Measurements from ENCODE around the gene CCDC85C.

CCDC85C gene

DNA sequence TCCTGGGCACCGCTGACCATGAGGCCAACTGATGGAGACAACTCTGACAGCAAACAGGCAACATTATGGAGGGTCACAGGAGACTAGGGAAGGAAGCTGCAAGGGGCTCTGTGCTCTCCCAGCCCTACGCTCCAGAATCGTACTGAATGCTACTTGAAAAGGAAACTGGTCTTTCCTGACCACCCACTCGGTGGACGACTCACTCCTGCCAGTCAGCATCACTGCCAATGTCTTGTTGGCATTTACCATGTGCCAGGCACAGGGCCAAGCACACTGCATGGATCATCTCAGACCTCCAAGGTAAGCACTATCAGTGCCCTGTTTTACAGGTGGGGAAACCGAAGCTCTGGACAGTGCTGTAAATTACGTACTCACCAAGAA, 38.0 kb downstream of the CCDC85C start:
- CTCF ChIA-PET = no interaction called here
- peak; percentile 57 for DNase-seq (ENCODE audit: low spot score)
- TF ChIP-seq CTCF (conservative IDR thresholded peaks at IDR 0.05; ENCODE audit: low read depth) = no peak
- POLR2A ChIA-PET (ENCODE audit: low non-redundant PET) = no interaction called here
- H3K27ac ChIP-seq = peak overlapping the region; percentile 95

DNA sequence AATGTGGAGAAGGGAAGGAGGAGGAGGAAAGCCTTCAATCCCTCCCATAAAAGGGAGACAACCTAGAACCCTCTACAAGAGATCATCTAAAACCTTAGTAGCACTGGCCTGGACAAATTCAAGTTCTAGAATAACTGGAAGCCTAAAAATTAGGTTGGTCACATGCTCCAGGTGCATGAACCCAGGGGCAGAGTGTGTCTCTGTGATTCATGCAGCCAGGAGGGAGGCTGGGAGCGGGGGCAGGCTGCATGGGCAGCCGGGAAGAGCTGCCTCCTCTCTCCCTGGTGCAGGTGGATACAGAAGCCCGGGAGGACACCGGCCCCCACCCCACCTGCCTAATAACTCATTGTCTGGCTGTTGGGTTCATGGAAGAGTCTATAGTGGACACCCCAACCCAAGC, 38.6 kb downstream of the CCDC85C start:
- CTCF ChIA-PET = interaction anchor here (0.6 kb wide), 2 partner anchors 11 to 30 kb away, joined by 4 read pairs; no protein-coding TSS in a partner anchor
- peak; percentile 43 for DNase-seq (ENCODE audit: low spot score)
- TF ChIP-seq CTCF (conservative IDR thresholded peaks at IDR 0.05; ENCODE audit: low read depth) = no peak
- POLR2A ChIA-PET (ENCODE audit: low non-redundant PET) = no interaction called here
- H3K27ac ChIP-seq = peak overlapping the region; percentile 95

DNA sequence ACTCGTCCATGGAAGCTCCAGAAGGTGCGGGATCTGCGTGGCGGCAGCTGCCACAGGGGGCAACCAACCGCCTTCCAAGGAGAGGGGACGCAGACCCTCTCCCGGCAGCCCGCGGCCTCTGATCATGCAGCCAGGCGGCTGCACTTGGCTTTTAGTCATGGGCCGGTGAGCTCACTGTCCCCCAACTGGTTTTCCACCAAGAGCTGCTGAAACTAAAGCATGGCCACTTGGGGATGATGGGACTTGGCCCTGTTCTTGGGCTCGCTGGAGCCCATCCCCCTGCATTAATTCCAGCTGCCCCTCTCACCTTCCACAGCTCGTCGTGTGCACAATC, 39.1 kb downstream of the CCDC85C start:
- no peak for DNase-seq (ENCODE audit: low spot score)
- ChIA-PET POLR2A (ENCODE audit: low non-redundant PET) (no interaction called here), CTCF (interaction anchor here (0.6 kb wide), 2 partner anchors 12 to 29 kb away, joined by 4 read pairs; no protein-coding TSS in a partner anchor)
- no peak for TF ChIP-seq CTCF (conservative IDR thresholded peaks at IDR 0.05; ENCODE audit: low read depth)
- peak overlapping the region; percentile 95 for H3K27ac ChIP-seq

DNA sequence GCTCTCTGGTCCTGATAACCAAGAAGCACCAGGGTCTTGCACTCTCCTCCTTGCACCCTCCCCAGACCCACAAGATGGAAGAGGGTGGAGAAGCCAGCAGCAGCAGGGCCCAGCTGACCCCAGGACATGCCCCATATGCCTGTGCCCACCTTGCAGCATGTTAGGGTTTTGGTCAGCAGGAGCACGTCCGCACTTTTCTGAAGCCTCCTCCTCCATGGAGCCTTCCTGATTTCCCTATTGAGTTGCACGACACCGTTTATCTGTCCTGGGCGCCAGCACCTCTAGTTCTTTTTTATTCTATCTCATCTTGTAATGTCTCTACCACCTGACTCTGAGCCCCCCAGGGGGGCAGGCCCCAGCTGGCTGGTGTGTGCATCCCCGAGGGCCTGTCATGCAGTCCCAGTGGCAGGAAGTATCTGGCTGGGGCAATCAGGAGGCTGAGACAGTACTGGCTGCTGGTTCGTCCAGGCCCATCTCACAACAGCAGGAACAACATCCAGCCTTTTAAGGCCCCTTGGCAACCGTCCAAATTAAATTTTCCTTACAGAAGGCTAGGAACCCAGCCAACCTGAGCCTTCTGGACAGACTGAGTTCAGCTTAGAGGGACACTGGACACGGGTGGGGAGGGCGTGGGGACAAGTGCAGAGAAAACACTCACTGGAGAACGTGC, 39.6 kb downstream of the CCDC85C start:
- ChIA-PET CTCF (no interaction called here), POLR2A (ENCODE audit: low non-redundant PET) (no interaction called here)
- no peak for TF ChIP-seq CTCF (conservative IDR thresholded peaks at IDR 0.05; ENCODE audit: low read depth)
- no peak for DNase-seq (ENCODE audit: low spot score)
- H3K27ac ChIP-seq = peak overlapping the region; percentile 95

- peak overlapping the region; percentile 95 for H3K27ac ChIP-seq
- no peak for TF ChIP-seq CTCF (conservative IDR thresholded peaks at IDR 0.05; ENCODE audit: low read depth)
- ChIA-PET CTCF (interaction anchor here (0.5 kb wide), 1 partner anchor 24 kb away, joined by 6 read pairs; no protein-coding TSS in a partner anchor), POLR2A (ENCODE audit: low non-redundant PET) (no interaction called here)
- no peak for DNase-seq (ENCODE audit: low spot score)
Observed at GRCh38 chr14:99563749-99564129, 40.3 kb downstream of the CCDC85C start.

DNA sequence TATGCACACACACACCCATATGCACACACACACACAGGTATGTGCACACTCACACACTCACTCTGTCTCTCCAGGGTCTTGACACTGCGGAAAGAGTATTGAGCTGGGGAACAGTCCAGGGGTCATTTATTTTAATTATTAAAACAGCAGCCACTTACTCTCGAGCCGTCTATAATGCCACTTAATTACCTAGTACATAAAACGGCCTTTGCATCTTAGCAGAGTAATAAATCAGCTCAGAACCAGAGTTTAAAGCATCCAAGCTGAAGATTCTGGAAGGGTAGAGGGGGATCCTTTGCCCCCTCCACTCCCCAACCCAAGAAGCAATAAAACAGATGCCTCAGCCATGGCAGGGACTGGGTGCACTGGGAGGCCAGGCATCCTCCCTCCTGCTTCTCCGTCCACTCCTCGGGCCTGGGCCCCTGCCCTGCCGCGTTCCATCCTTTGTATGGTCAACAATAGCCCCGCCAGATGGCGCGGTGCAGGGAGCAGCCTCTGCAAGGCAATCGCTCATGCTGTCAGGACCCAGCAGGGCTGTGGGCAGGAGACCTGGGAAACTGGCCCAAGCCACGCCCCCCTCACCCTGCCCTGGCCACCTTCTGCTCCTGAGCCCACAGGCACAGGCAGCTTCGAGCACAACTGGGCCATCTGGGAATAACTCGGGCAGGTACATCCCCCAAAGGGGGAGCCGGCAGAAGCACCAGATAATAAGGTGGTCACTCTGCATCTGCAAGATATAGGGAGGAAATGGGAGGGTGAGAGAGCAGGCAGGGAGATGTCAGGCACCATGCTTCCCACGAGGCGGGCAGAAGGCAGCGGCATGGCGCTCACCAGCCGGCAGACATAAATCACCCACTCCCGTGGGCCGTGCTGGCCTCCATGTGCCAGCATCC, 40.9 kb downstream of the CCDC85C start:
- no peak; the same call in 1 of the 2 replicates for TF ChIP-seq CTCF (conservative IDR thresholded peaks at IDR 0.05; ENCODE audit: low read depth)
- CTCF ChIA-PET = interaction anchor here (0.5 to 1.8 kb wide), 7 partner anchors 8 to 68 kb away, joined by 3 to 6 read pairs (median 4); no protein-coding TSS in a partner anchor
- peak; percentile 33 for DNase-seq (ENCODE audit: low spot score)
- POLR2A ChIA-PET (ENCODE audit: low non-redundant PET) = no interaction called here
- H3K27ac ChIP-seq = peak overlapping the region; percentile 95

All from RWPE1 (cell line).